Activated naive CD4-positive, alpha-beta T cell treated with anti-CD3 and anti-CD28 coated beads, Interleukin-2, amount 50 U/mL, for 72 hours (primary cell): ENCODE measurements around the gene ALDH3A2. TPM values are rescaled to one million over a fixed set of nuclear protein-coding genes. Genes with fewer than 3 reads are reported as not detected.

Experiments used
- ATAC-seq, 2 donors: fragments of 150-1000 bp; cut with Tn5 transposase; 2 replicates each; pipeline ENCODE4 v1.10.0; 2021; ENCODE audit warnings: mild to moderate bottlenecking in 2 of 2, moderate library complexity in 2 of 2
- DNase-seq, 2 donors: peaks; one replicate each; pipeline ENCODE4 v3.0.0; 2021 to 2022; ENCODE audit warnings: low spot score in 2 of 2
- H3K27ac Mint-ChIP-seq, 2 donors: one replicate each; pipeline ENCODE4 v1.8.0; 2022; ENCODE audit warnings: mild to moderate bottlenecking in 2 of 2, mixed read lengths in 2 of 2
- H3K36me3 Mint-ChIP-seq, 2 donors: one replicate each; pipeline ENCODE4 v1.8.0; 2022; ENCODE audit warnings: mixed read lengths in 2 of 2
- H3K9me3 Mint-ChIP-seq, 2 donors: one replicate each; pipeline ENCODE4 v1.8.0; 2022; ENCODE audit warnings: mixed read lengths in 2 of 2
- total RNA-seq, 2 donors: library from RNA; stranded (reverse); gene quantifications; one replicate each; pipeline ENCODE4 v1.2.3, GENCODE V29; 2022

ALDH3A2 gene
- total RNA-seq, 2 donors from 2014 or later: 19.4 to 35.8 TPM

DNA sequence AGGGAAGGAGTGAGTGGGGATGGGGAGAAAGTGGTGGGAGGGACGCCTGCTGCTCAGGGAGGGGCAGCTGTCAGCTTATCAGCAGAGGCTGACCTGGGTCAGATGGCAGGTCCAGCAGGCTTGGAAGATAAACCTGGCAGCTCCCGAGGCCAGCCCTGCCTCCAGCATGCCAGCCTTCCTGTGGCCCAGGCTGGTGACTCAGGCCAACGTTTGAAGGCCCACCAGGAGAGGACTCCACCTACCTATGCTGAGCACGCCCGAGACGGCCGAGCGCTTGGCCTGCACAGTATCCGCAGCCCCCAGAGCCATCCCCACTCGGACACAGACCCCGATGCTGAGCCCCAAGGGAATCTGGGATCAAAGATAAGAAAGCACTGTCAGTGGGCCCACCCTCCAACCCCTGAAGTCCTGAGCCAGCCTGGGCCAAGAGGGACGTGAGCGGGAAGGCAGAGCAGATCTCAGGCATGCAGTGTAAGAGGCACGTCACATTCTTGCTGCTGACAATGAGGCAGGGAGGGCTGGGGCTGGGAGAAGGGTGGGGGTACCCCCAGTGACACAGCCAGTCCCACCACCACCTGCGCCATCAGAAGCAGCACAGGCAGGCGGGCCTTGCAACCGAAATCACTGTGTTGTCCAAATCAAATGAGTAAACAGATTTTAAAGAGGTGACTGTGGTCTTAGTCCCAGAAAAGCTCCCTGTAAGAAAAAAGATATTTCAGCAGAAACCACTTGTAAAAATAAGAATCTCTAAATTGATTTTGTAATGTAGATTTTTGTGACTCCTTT lies 55.5 kb downstream of the ALDH3A2 start:
- Mint-ChIP-seq H3K27ac (no peak overlapping the region), H3K36me3 (no peaks in the 10 kb centered on the region), H3K9me3 (no peaks in the 10 kb centered on the region)
- DNase-seq (no peak), ATAC-seq (no peak)

DNA sequence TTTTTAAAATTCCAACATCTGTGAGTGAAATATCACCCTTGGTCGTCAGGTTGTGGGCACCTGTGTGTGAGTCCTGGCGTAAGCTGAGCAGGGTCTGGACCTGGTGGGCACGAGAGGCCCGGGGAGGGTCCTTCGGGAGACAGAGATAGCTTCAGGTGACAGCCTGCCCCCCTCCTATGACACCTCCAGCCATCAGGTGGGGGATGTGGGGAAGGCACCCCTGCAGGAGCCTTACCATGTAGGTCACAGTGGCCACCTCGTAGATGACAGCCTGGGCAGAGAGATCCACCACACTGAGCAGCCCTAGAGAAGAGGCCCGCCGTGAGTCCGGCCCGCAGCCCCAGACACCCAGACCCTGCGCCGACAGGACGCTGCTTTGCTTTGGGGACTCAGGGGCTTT lies 56.6 kb downstream of the ALDH3A2 start:
- no peaks in the 10 kb centered on the region for H3K9me3 Mint-ChIP-seq
- H3K27ac Mint-ChIP-seq: no peak overlapping the region
- ATAC-seq (no peak), DNase-seq (no peak)
- H3K36me3 Mint-ChIP-seq: no peaks in the 10 kb centered on the region

DNA sequence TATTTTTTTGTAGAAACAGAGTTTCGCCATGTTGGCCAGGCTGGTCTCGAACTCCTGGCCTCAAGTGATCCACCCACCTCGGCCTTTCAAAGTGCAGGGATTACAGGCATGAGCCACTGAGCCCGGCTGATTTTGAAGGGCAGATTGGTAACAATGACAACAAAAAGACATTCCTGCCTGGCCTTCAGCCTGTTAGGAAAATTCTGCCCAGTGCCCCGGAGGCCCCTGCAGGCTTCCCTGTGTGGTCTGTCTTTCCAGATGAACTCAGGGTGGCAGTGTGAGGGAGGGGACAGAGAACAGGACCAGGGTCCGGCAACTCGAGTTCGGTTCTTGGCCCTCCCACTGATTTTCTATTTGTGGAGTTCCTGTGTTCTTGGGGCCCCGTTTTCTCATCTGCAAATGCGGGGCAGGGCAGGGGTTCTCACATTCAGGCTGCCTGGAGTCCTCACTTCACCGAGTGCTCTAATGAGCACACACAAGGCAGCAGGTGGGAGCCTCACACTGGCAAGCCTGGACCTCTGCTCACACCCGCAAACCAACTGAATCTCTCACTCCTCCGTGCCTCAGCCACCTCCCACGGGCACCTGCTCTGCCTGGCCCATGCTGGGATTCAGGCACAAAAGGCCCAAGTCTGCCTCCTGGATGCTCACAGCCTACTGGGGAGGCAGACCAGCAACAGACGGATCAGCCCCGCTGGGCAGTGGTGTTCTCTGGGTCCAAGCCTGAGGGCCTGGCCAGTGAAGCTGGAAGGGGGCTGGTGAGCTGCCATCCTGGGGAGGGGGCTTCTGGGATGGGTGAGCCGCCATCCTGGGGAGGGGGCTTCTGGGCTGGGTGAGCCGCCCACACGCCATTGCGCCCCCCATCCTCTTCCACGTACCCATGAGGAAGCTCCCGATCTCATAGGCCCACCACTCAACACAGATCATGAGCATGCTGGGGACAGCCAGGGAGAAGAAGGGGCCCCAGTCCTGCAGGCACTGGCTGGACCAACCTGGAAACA lies 57.5 kb downstream of the ALDH3A2 start:
- ATAC-seq (no peak), DNase-seq (no peak)
- H3K27ac Mint-ChIP-seq: no peak overlapping the region
- no peaks in the 10 kb centered on the region for H3K9me3 Mint-ChIP-seq
- no peaks in the 10 kb centered on the region for H3K36me3 Mint-ChIP-seq

DNA sequence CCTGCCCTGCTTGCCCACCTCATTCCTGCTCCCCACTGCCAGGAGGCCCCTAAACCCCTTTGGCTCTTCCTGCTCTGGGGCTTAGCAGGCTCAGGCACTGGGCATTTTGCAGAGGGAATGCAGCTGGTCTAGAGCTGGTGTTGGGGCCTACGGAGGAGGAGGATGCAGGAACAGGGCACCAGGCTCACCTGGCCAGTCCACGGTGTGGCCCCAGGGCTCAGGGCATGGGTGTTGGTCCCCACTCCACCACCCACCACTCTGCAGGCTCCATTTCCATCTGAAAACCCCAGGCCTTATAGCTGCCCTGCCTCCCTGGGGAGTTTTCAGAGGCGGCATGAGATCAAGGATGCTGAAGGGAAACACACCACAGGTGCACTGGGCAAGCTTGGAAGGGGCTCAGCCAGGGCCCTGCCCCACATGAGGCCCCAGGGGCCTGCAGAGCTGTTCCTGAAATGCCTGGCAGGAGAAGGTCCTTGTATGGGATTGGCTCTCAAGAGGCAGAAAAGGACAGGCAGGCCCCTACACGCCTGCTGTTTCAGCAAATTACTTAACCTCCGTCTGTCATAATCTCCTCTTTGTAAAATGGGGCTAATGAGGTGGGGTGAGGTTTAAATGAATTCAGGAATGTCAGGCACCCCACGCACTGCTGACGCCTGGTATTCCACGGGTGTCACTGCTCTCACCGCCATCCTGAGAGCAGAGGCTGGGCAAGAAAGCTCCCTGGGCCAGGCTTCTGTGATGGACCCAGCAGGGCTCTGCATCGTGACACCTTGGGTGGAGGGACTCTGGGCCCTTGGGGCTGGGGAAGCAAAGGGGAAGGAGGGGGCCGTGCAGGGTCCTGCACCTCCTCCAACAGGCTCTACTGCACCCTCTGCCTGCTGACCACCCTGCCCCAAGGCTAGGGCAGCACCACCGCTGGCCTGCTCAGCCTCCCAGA lies 58.5 kb downstream of the ALDH3A2 start:
- Mint-ChIP-seq H3K27ac (no peak overlapping the region), H3K36me3 (no peaks in the 10 kb centered on the region), H3K9me3 (no peaks in the 10 kb centered on the region)
- DNase-seq (no peak), ATAC-seq (no peak)

DNA sequence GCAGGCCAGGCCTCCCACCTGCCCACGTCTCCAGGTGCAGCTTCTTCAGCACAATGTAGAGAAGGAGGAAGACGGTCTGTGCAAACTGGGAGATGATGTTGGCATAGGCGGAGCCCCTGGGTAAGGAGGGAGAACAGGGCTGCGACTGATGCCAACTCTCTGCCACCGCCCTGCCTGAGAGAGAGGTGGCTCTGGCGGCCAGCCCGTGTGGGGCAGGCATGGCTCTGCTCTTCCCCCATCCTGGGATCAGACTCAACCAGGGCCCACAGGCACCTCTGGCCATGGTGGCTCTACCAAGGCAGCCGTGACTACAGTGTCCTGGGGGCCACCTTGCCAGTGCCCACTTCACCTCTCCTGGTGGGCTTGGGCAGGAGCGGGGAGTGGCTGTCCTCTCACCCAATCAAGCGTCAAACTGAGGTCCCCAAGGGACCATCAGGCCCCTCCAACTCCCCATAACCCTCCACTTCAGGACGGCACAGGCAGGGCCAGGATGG lies 59.2 kb downstream of the ALDH3A2 start:
- no peaks in the 10 kb centered on the region for H3K36me3 Mint-ChIP-seq
- ATAC-seq (no peak), DNase-seq (no peak)
- no peaks in the 10 kb centered on the region for H3K9me3 Mint-ChIP-seq
- H3K27ac Mint-ChIP-seq: no peak overlapping the region

DNA sequence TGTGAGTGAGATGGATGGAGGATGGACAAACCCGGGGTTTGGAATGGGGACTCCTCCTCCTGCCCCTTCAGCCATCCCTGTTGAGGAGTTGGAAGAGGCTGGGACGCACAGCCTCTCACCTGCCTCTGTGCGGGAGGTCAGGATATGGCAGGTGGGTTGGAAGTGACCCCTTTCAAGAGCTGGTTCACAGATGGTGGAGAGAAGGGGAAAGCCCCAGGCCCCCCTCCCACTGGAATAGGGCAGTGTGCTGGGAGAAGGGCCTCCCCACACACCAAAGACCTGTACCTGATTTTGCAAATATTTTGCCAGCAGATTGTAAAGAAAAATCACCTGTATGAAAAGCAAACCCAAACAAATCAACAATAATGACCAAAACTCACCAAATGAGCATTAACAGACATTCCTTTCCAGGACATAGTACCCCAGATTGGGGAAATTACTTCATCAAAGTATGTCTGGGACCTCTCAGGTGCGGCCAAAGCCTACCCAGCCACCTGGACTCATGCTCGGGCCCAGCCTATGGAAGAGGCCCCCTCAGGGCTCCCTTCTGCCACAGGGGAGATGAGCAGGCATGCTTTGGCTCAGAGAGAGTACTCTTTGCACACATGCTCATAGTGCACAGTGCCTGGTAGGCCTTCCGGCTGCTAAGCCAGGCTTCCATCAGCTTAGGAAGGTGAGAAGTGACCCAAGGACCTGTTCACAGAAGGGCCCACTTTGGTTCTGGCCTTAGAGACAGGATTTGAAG lies 60.1 kb downstream of the ALDH3A2 start:
- DNase-seq (no peak), ATAC-seq (no peak)
- Mint-ChIP-seq H3K9me3 (no peaks in the 10 kb centered on the region), H3K36me3 (no peaks in the 10 kb centered on the region), H3K27ac (no peak overlapping the region)

DNA sequence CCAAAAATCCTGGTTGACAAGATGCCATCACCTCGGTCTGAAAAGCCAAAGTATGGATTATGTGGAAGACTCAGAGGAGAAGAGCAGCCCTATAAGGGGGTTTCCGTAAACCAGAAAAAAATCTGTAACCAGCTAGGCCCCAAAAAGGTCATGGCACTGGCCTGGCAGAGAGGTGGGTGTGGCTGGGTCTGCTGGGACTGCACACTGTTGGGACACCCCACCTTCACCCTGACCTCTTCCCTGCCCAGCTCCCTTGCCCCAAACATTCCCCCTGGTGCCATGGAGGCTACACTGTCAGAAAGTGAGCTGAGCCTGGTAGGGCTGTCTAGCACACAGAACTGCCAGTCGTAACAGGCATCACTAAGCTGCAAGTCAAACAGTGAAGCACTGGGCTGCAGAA lies 61.3 kb downstream of the ALDH3A2 start:
- Mint-ChIP-seq H3K9me3 (no peaks in the 10 kb centered on the region), H3K36me3 (no peaks in the 10 kb centered on the region), H3K27ac (no peak overlapping the region)
- DNase-seq: no peak
- no peak for ATAC-seq

DNA sequence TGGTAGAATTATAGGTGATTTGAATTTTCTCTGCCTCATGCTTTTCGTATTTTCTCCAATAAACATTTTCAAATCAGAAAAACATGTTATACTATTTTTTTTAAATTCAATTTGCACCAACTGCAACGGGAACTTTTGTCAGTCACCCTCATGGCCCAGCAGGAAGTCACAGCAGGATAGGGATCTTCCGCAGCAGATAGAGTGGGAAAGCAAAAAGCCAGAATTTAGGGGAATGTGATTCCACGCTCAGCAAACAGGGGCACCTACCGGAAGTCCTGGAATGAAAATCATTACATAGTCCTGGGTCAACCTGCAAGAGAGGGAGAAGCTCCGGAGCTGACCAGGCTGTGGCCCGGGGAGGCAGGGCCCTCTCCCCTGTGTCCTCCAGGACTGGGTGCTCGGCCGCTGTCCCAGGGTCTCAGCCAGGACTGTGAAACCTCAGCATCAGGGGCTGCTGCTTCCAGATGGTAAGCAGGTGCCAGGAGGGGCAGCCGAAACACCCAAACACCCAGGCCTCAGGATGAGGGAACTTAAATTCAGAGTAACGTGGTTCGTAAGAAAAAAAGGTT lies 64.0 kb downstream of the ALDH3A2 start:
- Mint-ChIP-seq H3K27ac (no peak overlapping the region), H3K9me3 (no peaks in the 10 kb centered on the region), H3K36me3 (no peaks in the 10 kb centered on the region)
- ATAC-seq (no peak), DNase-seq (no peak)

DNA sequence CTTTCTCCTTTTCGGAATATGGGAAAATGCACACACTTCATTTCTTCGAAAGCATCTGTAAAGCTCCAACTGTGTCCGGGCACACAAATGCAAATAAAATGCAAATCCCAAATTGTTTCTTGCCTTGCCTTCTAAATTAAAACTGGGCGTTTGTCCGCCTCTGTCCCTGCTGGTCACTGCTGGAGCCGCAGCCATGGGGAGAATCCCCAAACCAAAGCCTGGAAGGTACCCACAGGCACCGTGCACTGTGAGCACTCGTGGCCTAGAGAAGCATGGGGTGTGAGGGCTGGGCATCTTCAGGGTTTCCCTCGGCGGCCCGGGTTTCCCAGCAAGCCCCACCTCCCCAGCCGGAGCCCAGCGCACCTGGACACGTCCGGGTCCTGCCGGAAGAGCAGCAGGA lies 64.9 kb downstream of the ALDH3A2 start:
- no peaks in the 10 kb centered on the region for H3K9me3 Mint-ChIP-seq
- ATAC-seq: no peak
- H3K36me3 Mint-ChIP-seq: no peaks in the 10 kb centered on the region
- no peak overlapping the region for H3K27ac Mint-ChIP-seq
- DNase-seq: no peak

DNA sequence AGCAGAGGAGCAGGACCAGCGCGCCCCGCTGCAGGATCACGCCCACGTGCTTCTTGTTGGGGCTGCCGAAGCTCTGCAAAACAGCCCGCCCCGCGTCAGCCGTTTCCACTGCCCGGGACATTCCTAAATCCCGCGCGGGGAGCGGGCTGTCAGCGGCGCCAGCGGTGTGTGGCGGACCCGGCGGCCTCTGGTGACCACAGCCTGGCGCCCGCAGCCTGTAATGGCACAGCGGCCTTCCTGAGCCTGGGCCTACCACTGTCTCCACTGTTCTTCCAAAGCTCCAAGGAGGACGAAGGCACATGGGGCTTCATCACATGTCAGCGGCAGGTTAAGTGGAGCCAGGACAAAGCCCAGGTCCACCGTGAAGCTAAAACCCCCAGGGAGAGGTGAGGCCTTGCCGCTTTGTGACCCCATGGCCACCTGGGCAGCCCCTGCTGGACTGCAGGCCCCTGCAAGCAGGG lies 65.4 kb downstream of the ALDH3A2 start:
- Mint-ChIP-seq H3K27ac (no peak overlapping the region), H3K36me3 (no peaks in the 10 kb centered on the region), H3K9me3 (no peaks in the 10 kb centered on the region)
- ATAC-seq (no peak), DNase-seq (no peak)

DNA sequence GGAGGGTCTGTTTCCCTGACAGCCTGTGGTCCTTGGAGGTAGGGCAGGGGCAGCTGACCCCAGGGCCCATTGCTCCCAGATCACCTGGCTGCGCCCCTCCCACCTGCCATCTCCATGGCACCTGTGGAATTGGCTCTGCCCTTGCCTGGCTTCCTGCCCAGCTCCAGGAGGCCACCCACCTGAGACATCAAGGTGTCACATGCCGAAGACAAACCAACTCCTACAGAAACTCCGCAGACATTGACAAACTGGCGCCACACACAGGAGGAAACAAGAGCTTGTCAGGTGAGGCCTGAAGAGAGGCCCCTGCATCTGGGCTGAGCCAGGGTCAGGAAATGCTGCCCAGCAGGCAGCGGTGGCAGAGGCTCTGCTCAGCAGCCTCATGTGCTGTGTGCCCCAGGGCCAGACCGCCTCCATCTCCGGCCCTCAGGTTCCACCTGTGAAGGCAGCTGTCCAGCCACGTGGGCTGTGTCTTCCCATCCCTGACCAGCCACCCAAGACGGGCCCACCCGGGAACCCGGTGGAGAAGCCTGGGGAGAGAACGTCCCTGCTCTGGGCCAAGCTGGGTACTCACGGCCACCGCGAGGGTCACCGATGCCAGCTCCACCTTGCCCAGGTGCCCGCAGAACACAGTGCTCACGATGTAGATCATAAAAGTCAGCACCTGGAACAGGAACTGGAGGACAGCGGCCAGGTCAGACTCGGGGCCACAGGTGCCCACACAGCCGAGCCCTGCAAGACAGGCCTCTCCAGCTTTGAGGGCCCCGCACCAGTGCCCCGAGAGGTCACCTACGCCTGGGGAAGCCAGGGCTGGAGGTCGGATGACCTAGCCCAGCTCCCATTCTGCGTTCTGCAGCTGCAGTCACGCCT lies 66.2 kb downstream of the ALDH3A2 start:
- DNase-seq: no peak
- Mint-ChIP-seq H3K27ac (no peak overlapping the region), H3K9me3 (no peaks in the 10 kb centered on the region), H3K36me3 (no peaks in the 10 kb centered on the region)
- no peak for ATAC-seq

DNA sequence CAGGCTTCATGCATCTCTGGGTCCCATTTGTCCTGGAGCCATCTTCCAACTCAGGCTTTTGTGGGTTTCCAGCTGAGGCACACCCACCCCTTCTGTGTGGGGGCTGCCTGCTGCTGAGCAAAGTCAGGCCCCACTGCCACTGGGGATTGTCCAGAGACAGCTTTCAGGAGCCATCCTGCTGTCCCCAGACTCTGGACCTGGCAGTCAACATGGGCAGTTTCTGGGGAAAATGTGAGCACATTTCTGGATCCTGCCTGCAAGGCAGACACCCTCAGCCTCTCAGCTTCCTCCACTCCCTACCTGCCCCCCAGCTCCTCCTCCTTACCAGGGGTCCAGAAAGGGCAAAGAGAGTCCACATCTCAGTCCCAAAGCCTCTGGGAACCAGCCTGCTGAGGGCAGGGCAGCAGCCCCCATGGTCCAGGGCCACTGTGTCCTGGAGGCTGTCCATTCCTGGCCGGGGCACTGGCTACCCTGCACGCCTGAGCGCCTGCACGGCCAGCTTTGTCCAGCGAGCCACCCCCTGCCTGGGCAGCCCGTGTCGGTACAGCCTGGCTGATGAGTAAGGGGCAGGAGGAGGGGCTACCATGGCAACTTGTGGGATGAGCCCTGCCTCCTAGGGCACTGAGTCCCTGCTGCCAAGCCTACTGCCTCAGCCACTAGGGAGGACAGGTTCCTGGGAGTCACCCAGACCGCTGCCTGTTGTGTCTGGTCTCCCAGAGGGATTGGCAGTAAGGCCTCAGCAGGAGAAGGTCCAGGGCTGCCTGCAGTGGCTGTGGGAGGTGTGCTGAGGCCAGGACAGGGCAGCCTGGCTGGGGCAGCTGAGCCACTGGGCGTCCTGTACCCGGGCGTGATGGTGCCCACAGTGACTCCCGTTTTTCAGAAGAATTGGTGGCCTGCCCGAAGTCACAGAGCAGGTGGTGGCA lies 67.8 kb downstream of the ALDH3A2 start, which contains the start of gene SLC47A2:
Gene SLC47A2, minus strand, starts transcription at position 477 of the 923 bp plus-strand sequence. Its CDS starts 29 bp downstream, at position 448.
- H3K27ac Mint-ChIP-seq: peak within 1 kb of the TSS in 1 of 2 donors; percentile 50
- no peak for ATAC-seq
- no peaks in the 10 kb centered on the region for H3K9me3 Mint-ChIP-seq

DNA sequence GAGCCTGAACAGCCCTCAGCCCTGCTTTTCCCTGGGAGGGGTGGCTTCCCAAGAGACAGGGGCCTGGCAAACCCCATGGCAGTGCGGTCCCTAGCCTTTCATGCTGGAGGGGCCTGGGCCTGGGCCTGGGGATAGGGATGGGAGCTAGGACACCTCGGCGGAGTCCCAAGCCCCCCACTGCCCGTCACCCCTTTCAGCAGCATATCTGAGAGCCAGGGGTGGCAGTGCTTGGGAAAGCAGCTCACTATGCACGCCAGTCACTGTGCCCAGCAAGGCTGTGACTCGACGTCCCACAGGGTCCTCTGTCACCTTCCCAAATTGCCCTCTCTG lies 68.4 kb downstream of the ALDH3A2 start:
- DNase-seq: no peak
- Mint-ChIP-seq H3K27ac (no peak overlapping the region), H3K9me3 (no peaks in the 10 kb centered on the region), H3K36me3 (no peaks in the 10 kb centered on the region)
- no peak for ATAC-seq

More for the DNA sequence above, 67.8 kb downstream of the ALDH3A2 start, which contains the start of gene SLC47A2:
- no peak for DNase-seq
- H3K36me3 Mint-ChIP-seq: no peaks in the 10 kb centered on the region
